Measurements from ENCODE around the gene TMEM223. TPM values are rescaled to one million over a fixed set of nuclear protein-coding genes. Genes with fewer than 3 reads are reported as not detected.

TMEM223 gene
- total and polyA plus RNA-seq, 3 experiments from 2014 or later = 13.0 to 56.0 (median 14.6) TPM

DNA sequence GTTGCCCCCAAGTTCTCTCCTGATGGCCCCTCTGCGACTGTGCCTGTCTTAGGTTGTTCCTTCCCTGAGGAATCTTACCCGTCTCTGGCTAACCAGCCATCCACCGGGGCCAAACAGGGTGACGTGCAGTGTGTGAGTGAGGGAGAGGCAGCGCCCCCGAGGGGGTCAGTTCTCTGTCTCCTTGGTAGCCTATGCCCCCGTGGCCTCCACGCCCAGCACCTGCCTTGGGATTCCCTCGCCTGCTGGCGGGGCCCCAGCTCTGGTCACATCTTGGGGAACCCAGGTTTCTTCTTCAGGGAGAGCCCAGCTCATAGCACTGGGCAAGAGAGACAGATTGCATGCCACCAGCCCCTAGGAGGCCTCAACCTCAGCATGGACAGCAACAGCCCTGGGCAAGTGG is 7.7 kb upstream of the TMEM223 start:
- DNase-seq = no peak
- no peak overlapping the region for H3K4me3 ChIP-seq (ENCODE audit: low read length)
- H3K27me3 ChIP-seq (ENCODE audit: insufficient read depth, low read length, poor library complexity, severe bottlenecking) = no peaks in the 10 kb centered on the region
- ChIA-PET CTCF (interaction anchor here (2.4 kb wide), 1 partner anchor 13 kb away, joined by 13 read pairs; the partner anchor contains the start of gene TMEM179B), POLR2A (interaction anchor here (1.2 kb wide), 1 partner anchor 42 kb away, joined by 4 read pairs; no protein-coding TSS in a partner anchor)
- no peak overlapping the region for H3K27ac Mint-ChIP-seq
- H3K4me1 Mint-ChIP-seq = peaks cover 16 to 30% (median 17%) of the 10 kb centered on the region in 3 donors
- no peak overlapping the region for H3K27ac ChIP-seq (ENCODE audit: low read depth, low read length)
- H3K9me3 Mint-ChIP-seq = no peaks in the 10 kb centered on the region
- no peaks in the 10 kb centered on the region for H3K27me3 Mint-ChIP-seq
- H3K4me3 Mint-ChIP-seq = peak overlapping the region in 1 of 7 donors; percentile 45
- H3K9me3 ChIP-seq (ENCODE audit: low read length) = no peaks in the 10 kb centered on the region
- peaks cover 4 to 92% (median 21%) of the 10 kb centered on the region in 3 donors for H3K36me3 Mint-ChIP-seq
- H3K4me1 ChIP-seq (ENCODE audit: insufficient read depth, low read length) = peaks cover 17% of the 10 kb centered on the region
- peaks cover 79% of the 10 kb centered on the region for H3K36me3 ChIP-seq (ENCODE audit: insufficient read depth, low read length)

- no peaks in the 10 kb centered on the region for H3K27me3 Mint-ChIP-seq
- H3K27ac Mint-ChIP-seq = peak overlapping the region in 4 of 8 donors; percentile 32 to 63 (median 48)
- Histone ChIP-seq H3K36me3 (ENCODE audit: insufficient read depth, low read length) (peaks cover 79% of the 10 kb centered on the region), H3K27ac (ENCODE audit: low read depth, low read length) (no peak overlapping the region), H3K27me3 (ENCODE audit: insufficient read depth, low read length, poor library complexity, severe bottlenecking) (no peaks in the 10 kb centered on the region), H3K9me3 (ENCODE audit: low read length) (no peaks in the 10 kb centered on the region), H3K4me3 (ENCODE audit: low read length) (no peak overlapping the region), H3K4me1 (ENCODE audit: insufficient read depth, low read length) (peaks cover 11% of the 10 kb centered on the region)
- H3K9me3 Mint-ChIP-seq = no peaks in the 10 kb centered on the region
- ChIA-PET CTCF (interaction anchor here (1.0 to 2.0 kb wide), 3 partner anchors 9 to 21 kb away, joined by 3 to 6 read pairs (median 3); no protein-coding TSS in a partner anchor), POLR2A (interaction anchor here (0.6 to 1.0 kb wide), 5 partner anchors 9 to 117 kb away, joined by 3 to 5 read pairs (median 4); partner anchors contain the start of gene NXF1)
- H3K4me3 Mint-ChIP-seq = no peak overlapping the region
- H3K4me1 Mint-ChIP-seq = peaks cover 10 to 23% (median 20%) of the 10 kb centered on the region in 3 donors
- peaks cover 4 to 88% (median 21%) of the 10 kb centered on the region in 3 donors for H3K36me3 Mint-ChIP-seq
- DNase-seq = no peak
These were observed 4.5 kb upstream of the TMEM223 start for GRCh38 chr11:62796281-62796680.

DNA sequence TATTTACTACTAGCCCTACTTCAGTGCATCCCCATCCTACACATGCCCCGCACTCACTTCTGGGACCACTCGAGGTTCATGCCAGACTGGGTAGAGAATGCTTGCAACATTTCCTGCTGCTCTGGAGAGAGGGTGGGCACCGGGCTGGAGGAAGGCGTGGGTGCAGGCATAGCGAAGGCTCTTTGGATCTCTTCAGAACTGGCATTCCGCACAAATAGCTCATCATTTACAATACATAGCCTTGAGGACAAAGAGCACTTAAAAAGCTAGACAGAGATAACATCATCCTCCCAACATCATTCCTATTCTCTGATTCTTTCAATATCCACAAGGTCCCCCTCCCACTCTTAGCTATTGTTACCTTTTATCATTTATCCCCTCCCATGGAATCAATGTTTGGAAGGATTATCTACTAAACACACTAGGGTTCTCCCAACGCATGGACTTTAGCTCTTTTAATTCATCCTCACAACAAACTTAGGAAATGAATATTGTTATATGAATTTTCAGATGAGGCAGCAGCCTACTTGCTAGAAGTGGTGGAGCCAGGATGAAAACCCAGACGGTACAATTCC is 2.5 kb upstream of the TMEM223 start:
- H3K4me3 Mint-ChIP-seq = peak overlapping the region in 2 of 7 donors; percentile 5 to 41
- CTCF ChIA-PET = interaction anchor here (1.0 to 1.3 kb wide), 2 partner anchors 43 to 47 kb away, joined by 3 read pairs; no protein-coding TSS in a partner anchor
- POLR2A ChIA-PET = interaction anchor here (0.6 to 1.2 kb wide), 7 partner anchors 16 to 165 kb away, joined by 3 to 7 read pairs (median 3); partner anchors contain the start of genes SLC3A2 and ZBTB3

DNA sequence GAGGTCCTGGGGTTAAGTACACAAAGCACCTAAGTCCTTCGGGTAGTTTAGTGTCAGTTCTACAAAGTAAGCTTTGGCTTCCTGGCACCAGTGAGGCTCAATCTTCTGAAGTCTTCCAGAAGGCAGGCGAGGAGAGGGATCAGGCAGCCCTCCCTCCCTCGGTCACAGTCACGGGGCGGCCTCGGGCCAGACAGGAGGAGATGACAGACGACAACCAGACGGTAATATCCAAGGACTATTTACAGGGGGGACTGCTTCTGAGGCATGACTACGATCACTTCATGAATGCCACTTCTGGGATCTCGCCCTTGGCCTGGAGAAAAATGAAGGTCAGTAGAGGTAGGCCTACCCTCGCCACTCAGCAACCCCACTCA is 383 bp upstream of the TMEM223 start:
- H3K27me3 Mint-ChIP-seq = no peaks in the 10 kb centered on the region
- no peaks in the 10 kb centered on the region for H3K9me3 Mint-ChIP-seq
- H3K27ac ChIP-seq (ENCODE audit: low read depth, low read length) = peak overlapping the region; percentile 84
- peak overlapping the region; percentile 79 for H3K4me3 ChIP-seq (ENCODE audit: low read length)
- no peaks in the 10 kb centered on the region for H3K27me3 ChIP-seq (ENCODE audit: insufficient read depth, low read length, poor library complexity, severe bottlenecking)
- no peaks in the 10 kb centered on the region for H3K9me3 ChIP-seq (ENCODE audit: low read length)
- peaks cover 30% of the 10 kb centered on the region for H3K4me1 ChIP-seq (ENCODE audit: insufficient read depth, low read length)
- ChIA-PET CTCF (interaction anchor here (0.7 to 0.9 kb wide), 2 partner anchors 35 to 201 kb away, joined by 3 read pairs; partner anchors contain the start of gene TUT1), POLR2A (interaction anchor here (0.5 to 3.7 kb wide), 6 partner anchors 39 to 89 kb away, joined by 3 to 17 read pairs (median 3); partner anchors contain the start of genes SLC3A2, STX5 and WDR74)
- H3K4me3 Mint-ChIP-seq = peak overlapping the region; percentile 85 to 97 (median 90)
- peaks cover 0 to 82% (median 14%) of the 10 kb centered on the region in 3 donors for H3K36me3 Mint-ChIP-seq
- peak in 1 of 5 donors; percentile 27 for DNase-seq
- H3K4me1 Mint-ChIP-seq = peaks cover 36 to 56% (median 56%) of the 10 kb centered on the region in 3 donors
- H3K36me3 ChIP-seq (ENCODE audit: insufficient read depth, low read length) = peaks cover 51% of the 10 kb centered on the region
- peak overlapping the region; percentile 67 to 100 (median 96) for H3K27ac Mint-ChIP-seq

More for the DNA sequence above, 2.5 kb upstream of the TMEM223 start:
- Mint-ChIP-seq H3K9me3 (no peaks in the 10 kb centered on the region), H3K4me1 (peaks cover 24 to 40% (median 38%) of the 10 kb centered on the region in 3 donors), H3K36me3 (peaks cover 4 to 87% (median 19%) of the 10 kb centered on the region in 3 donors), H3K27me3 (no peaks in the 10 kb centered on the region), H3K27ac (peak overlapping the region in 6 of 8 donors; percentile 18 to 76 (median 49))
- Histone ChIP-seq H3K4me1 (ENCODE audit: insufficient read depth, low read length) (peaks cover 21% of the 10 kb centered on the region), H3K4me3 (ENCODE audit: low read length) (no peak overlapping the region), H3K9me3 (ENCODE audit: low read length) (no peaks in the 10 kb centered on the region), H3K27ac (ENCODE audit: low read depth, low read length) (no peak overlapping the region), H3K27me3 (ENCODE audit: insufficient read depth, low read length, poor library complexity, severe bottlenecking) (no peaks in the 10 kb centered on the region), H3K36me3 (ENCODE audit: insufficient read depth, low read length) (peaks cover 67% of the 10 kb centered on the region)
- DNase-seq = no peak

DNA sequence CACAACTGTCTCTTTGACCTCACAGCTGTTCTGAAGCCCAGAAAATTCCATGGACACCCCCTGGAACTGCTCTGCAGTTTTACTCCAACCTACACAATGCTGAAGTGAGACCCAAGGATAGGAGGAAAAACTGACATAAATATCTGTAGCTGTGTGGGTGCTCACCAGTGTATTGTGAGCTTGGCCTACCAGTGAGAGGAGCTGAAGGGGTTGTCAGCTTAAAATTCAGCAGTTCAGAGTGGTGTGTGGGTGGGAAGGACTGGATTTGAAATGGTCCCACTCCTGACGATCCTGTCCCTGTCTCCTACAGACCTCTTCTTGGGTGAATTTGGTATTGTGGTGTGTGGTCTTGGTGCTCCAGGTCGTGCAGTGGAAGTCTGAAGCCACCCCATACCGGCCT is 2.2 kb downstream of the TMEM223 start:
- POLR2A ChIA-PET = interaction anchor here (0.5 to 5.9 kb wide), 7 partner anchors 8 to 124 kb away, joined by 3 to 88 read pairs (median 4); partner anchors contain the start of genes C11orf98, CSKMT, HNRNPUL2 and SLC3A2
- H3K4me1 Mint-ChIP-seq = peaks cover 46 to 66% (median 62%) of the 10 kb centered on the region in 3 donors

DNA sequence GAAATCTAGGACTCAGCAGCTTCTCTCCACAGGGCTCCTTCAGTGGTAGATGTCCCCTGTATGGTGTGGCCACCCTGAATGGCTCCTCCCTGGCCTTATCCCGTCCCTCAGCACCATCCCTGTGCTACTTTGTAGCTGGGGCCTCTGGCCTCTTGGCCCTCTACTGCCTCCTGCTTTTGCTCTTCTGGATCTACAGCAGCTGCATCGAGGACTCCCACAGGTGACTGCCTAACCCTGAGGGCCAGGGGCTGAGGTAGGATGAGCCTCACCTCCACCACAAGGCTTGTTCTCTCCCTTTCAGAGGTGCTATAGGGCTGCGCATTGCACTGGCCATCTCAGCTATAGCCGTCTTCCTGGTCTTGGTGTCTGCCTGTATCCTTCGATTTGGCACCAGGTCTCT is 2.8 kb downstream of the TMEM223 start:
- ChIA-PET CTCF (interaction anchor here (1.1 to 2.5 kb wide), 3 partner anchors 72 to 93 kb away, joined by 3 to 11 read pairs (median 3); partner anchors contain the start of gene SLC3A2), POLR2A (interaction anchor here (0.6 to 5.9 kb wide), 7 partner anchors 19 to 124 kb away, joined by 3 to 88 read pairs (median 7); partner anchors contain the start of genes C11orf98, CSKMT, HNRNPUL2 and SLC3A2)
- H3K27me3 Mint-ChIP-seq = no peaks in the 10 kb centered on the region
- H3K9me3 ChIP-seq (ENCODE audit: low read length) = no peaks in the 10 kb centered on the region
- H3K9me3 Mint-ChIP-seq = no peaks in the 10 kb centered on the region
- H3K4me3 ChIP-seq (ENCODE audit: low read length) = no peak overlapping the region
- peaks cover 0 to 57% (median 3%) of the 10 kb centered on the region in 3 donors for H3K36me3 Mint-ChIP-seq
- H3K4me1 Mint-ChIP-seq = peaks cover 46 to 62% (median 57%) of the 10 kb centered on the region in 3 donors
- H3K4me1 ChIP-seq (ENCODE audit: insufficient read depth, low read length) = peaks cover 36% of the 10 kb centered on the region
- no peak for DNase-seq
- H3K4me3 Mint-ChIP-seq = peak overlapping the region; percentile 94 to 97 (median 95)
- H3K27ac Mint-ChIP-seq = peak overlapping the region; percentile 77 to 100 (median 96)
- no peak overlapping the region for H3K27ac ChIP-seq (ENCODE audit: low read depth, low read length)
- H3K36me3 ChIP-seq (ENCODE audit: insufficient read depth, low read length) = peaks cover 21% of the 10 kb centered on the region
- H3K27me3 ChIP-seq (ENCODE audit: insufficient read depth, low read length, poor library complexity, severe bottlenecking) = no peaks in the 10 kb centered on the region

More for the DNA sequence above, 2.2 kb downstream of the TMEM223 start:
- peak overlapping the region; percentile 22 to 100 (median 96) for H3K27ac Mint-ChIP-seq
- H3K9me3 Mint-ChIP-seq = no peaks in the 10 kb centered on the region
- peaks cover 0 to 63% (median 7%) of the 10 kb centered on the region in 3 donors for H3K36me3 Mint-ChIP-seq
- H3K27me3 Mint-ChIP-seq = no peaks in the 10 kb centered on the region
- CTCF ChIA-PET = interaction anchor here (1.1 to 2.5 kb wide), 4 partner anchors 66 to 92 kb away, joined by 3 to 11 read pairs (median 4); partner anchors contain the start of gene SLC3A2
- H3K4me3 Mint-ChIP-seq = peak overlapping the region; percentile 94 to 97 (median 95)
- Histone ChIP-seq H3K27ac (ENCODE audit: low read depth, low read length) (no peak overlapping the region), H3K36me3 (ENCODE audit: insufficient read depth, low read length) (peaks cover 27% of the 10 kb centered on the region), H3K9me3 (ENCODE audit: low read length) (no peaks in the 10 kb centered on the region), H3K27me3 (ENCODE audit: insufficient read depth, low read length, poor library complexity, severe bottlenecking) (no peaks in the 10 kb centered on the region), H3K4me1 (ENCODE audit: insufficient read depth, low read length) (peaks cover 36% of the 10 kb centered on the region), H3K4me3 (ENCODE audit: low read length) (no peak overlapping the region)
- DNase-seq = no peak

GRCh38 chr11:62787005-62787759 is 4.6 kb downstream of the TMEM223 start, which contains the start of gene TMEM179B:
TSS of gene TMEM179B (plus strand) at chr11:62787402. CDS start at chr11:62787432, 30 bp downstream.
- Histone ChIP-seq H3K27ac (ENCODE audit: low read depth, low read length) (peak within 1 kb of the TSS; percentile 96), H3K4me1 (ENCODE audit: insufficient read depth, low read length) (peaks cover 30% of the 10 kb centered on the region), H3K9me3 (ENCODE audit: low read length) (no peaks in the 10 kb centered on the region), H3K36me3 (ENCODE audit: insufficient read depth, low read length) (peaks cover 10% of the 10 kb centered on the region), H3K4me3 (ENCODE audit: low read length) (peak within 1 kb of the TSS; percentile 98), H3K27me3 (ENCODE audit: insufficient read depth, low read length, poor library complexity, severe bottlenecking) (no peaks in the 10 kb centered on the region)
- DNase-seq = peak; percentile 97 to 99 (median 97)
- peaks cover 0 to 55% (median 7%) of the 10 kb centered on the region in 3 donors for H3K36me3 Mint-ChIP-seq
- ChIA-PET POLR2A (interaction anchor here (0.6 to 5.9 kb wide), 24 partner anchors 9 to 213 kb away, joined by 3 to 88 read pairs (median 6); partner anchors contain the start of genes B3GAT3, EEF1G, HNRNPUL2 and MTA2), CTCF (interaction anchor here (0.6 to 4.9 kb wide), 44 partner anchors 8 to 392 kb away, joined by 3 to 74 read pairs (median 6); partner anchors contain the start of genes BSCL2, GNG3, HNRNPUL2 and NXF1)
- H3K4me1 Mint-ChIP-seq = peaks cover 41 to 55% (median 51%) of the 10 kb centered on the region in 3 donors
- peak within 1 kb of the TSS; percentile 94 to 97 (median 95) for H3K4me3 Mint-ChIP-seq
- H3K9me3 Mint-ChIP-seq = no peaks in the 10 kb centered on the region
- H3K27me3 Mint-ChIP-seq = no peaks in the 10 kb centered on the region
- H3K27ac Mint-ChIP-seq = peak within 1 kb of the TSS; percentile 95 to 100 (median 96)

Data from CD8-positive, alpha-beta memory T cell (primary cell).